HFF-Myc (cell line): ENCODE results near the gene AIFM2.
A peak's percentile ranks its signal among the peaks of the same experiment; 100 is the strongest.
"Not testable (repeated sequence)": the region's sequence is repeated elsewhere in the genome, so short reads cannot be mapped to it uniquely, and the experiment has no call there.

Experiments used
- DNase-seq: peaks from one replicate; pipeline ENCODE4 v3.0.0-alpha.2; 2011; ENCODE audit warnings: low read depth; ENCODE audit errors: extremely low read depth
- H3K4me3 ChIP-seq: replicated peaks from 2 replicates; pipeline ENCODE4 v1.5.1; 2011; ENCODE audit warnings: low read depth, mild to moderate bottlenecking, control low read depth, low read length
- TF ChIP-seq, protein P1 (sequence below): IDR thresholded peaks from 2 replicates; pipeline ENCODE4 v1.5.1; 2012; ENCODE audit warnings: mild to moderate bottlenecking, low read depth, low read length, control low read depth; ENCODE audit errors: missing control alignments

The AIFM2 gene

DNA sequence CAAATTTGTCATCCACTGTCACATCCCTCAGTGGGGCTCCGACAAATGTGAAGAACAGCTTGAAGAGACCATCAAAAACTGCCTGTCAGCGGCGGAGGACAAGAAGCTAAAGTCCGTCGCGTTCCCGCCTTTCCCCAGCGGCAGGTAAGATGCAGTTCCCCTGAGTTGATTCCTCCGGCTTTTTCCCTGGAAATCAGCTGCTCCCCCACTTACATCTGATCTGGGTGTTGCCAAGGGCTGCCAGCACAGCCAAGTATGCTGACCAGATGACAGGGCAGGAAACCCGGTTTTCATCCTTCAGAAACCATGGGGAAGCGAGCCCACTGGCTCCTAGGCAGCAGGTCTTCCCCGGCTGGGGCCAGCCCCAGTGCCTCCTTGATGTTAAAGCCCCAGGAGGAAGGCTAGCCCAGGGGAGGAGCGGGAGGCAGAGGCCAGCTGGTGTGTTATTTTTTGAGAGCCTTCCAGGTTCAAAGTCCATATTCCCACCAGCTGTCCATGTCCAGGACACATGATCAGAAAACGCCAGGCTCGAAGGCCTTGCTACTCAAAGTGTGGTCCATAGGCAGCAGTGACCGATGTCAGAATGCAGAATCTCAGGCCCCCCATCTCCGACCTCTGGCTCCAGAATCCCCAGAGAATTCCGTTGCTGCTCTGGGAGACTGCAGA, 23.4 kb downstream of the AIFM2 start:
- H3K4me3 ChIP-seq = no peak overlapping the region
- no peak for DNase-seq
- TF ChIP-seq, protein P1, sequence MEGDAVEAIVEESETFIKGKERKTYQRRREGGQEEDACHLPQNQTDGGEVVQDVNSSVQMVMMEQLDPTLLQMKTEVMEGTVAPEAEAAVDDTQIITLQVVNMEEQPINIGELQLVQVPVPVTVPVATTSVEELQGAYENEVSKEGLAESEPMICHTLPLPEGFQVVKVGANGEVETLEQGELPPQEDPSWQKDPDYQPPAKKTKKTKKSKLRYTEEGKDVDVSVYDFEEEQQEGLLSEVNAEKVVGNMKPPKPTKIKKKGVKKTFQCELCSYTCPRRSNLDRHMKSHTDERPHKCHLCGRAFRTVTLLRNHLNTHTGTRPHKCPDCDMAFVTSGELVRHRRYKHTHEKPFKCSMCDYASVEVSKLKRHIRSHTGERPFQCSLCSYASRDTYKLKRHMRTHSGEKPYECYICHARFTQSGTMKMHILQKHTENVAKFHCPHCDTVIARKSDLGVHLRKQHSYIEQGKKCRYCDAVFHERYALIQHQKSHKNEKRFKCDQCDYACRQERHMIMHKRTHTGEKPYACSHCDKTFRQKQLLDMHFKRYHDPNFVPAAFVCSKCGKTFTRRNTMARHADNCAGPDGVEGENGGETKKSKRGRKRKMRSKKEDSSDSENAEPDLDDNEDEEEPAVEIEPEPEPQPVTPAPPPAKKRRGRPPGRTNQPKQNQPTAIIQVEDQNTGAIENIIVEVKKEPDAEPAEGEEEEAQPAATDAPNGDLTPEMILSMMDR = no peak

DNA sequence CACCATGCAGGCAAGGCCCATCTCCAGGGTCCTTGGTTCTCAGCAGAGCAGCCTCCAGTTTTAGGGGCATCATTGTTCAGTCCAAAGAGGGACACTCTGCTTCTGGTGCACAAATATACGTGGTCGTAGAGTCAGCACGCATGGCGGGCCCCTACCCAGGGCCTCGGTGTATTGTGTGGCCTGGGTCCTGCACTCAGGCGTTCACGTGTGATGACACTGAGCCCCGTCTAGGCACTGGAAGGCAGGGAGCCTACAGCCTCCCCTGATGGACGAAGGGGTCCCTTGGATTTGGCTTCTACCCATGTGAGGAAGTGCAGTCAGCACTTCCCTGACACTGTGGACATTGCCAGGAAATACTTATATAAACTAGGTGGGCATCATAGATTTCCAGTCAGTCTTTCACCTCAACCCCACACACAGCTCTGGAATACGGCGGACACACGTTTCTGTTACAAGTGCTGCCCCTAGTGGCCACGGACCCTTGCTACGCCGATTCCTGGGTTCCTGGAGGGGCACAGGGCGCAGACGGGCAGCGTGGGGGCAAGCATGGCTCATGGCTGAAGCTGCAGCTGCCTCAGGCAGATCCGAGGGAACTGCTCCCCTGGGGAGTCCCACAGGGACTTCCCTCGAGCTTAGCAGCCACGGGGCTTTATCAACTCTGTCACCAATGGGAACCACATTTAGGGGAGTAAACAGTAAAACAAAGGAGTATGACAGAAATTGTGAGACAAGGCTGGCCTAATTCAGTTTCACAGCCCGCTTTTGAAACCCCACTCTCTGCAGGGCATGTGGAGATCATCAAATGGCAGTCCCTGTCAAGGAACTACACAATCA, 25.4 kb downstream of the AIFM2 start:
- H3K4me3 ChIP-seq = no peak overlapping the region
- DNase-seq = no peak
- TF ChIP-seq, protein P1 = peak; percentile 56

DNA sequence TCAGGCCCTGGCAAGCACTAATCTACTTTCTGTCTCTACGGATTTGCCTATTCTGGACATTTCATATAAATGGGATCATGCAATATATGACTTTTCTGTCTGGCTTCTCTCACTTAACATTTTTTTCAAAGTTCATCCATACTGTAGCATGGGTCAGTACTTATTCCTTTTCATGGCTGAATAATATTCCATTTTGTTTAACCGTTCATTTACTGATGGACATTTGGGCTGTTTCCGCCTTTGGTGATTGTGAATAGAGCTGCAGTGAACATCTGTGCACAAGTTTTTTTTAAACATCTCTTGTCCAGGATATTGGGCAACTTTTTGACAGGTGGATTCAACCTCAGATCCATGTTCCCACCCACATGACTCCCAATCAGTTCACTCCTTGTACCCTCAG, 31.0 kb downstream of the AIFM2 start:
- no peak overlapping the region for H3K4me3 ChIP-seq
- no peak for DNase-seq
- TF ChIP-seq, protein P1 = no peak

DNA sequence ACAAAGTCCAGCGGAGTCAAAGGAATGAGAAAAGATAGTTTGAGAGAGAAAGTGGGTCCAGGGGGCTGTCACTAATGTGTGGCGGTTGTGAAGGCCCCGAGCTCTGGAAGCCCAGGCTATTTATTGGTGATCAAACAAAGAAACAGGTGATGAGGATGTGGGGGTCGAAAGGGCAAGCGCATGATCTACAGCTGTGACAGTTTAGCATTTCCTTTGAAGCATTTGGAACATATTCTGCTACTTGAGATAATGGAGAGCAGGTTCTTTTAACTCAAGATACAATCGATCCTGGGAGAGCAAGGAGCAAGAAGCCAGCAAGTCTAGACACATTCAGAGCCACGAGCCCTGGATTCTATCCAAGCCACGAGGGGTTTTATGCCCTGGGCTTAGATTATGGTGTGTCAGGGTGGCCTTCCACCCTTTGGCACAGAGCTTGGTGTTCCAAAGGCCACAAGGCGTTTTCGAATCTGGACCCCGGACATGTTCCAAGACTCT, 31.5 kb downstream of the AIFM2 start:
- H3K4me3 ChIP-seq, DNase-seq: not testable (repeated sequence)

DNA sequence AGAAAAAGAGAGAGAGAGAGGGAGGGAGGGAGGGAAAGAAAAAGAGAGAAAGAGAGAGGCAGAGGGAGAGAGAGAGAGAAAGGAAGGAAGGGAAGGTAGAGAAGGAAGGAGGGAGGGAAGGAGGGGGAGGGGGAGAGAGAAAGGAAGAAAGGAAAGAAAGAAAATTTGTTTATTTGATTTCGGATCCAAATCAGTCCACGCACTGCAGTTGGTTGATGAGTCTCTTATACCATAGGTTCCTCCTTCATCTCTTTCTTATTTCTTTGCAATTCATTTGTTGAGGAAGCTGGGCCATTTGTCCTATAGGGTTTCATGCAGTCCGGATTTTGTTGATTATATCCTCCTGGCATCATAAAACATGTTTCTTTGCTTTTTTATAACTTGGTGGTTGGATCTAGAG, 34.4 kb downstream of the AIFM2 start:
- H3K4me3 ChIP-seq = no peak overlapping the region
- TF ChIP-seq, protein P1 = no peak
- no peak for DNase-seq

DNA sequence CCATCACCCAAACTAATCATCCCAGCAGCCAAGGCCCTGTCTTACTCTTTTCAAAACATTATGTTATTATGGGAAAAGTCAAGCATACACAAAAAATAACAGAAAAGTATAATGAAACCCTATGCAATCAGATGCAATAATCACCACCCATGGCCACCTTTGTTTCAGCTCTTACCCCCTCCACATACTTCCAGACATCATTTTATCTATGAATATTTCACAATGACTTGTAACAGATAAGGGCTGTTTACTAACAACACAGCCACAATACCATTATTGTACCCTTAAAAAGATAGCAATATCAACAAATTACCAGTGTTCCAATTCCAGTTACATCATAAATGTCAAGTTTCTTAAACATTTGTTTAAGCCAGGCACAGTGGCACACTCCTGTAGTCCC, 35.2 kb downstream of the AIFM2 start:
- no peak for DNase-seq
- TF ChIP-seq, protein P1 = no peak
- no peak overlapping the region for H3K4me3 ChIP-seq

DNA sequence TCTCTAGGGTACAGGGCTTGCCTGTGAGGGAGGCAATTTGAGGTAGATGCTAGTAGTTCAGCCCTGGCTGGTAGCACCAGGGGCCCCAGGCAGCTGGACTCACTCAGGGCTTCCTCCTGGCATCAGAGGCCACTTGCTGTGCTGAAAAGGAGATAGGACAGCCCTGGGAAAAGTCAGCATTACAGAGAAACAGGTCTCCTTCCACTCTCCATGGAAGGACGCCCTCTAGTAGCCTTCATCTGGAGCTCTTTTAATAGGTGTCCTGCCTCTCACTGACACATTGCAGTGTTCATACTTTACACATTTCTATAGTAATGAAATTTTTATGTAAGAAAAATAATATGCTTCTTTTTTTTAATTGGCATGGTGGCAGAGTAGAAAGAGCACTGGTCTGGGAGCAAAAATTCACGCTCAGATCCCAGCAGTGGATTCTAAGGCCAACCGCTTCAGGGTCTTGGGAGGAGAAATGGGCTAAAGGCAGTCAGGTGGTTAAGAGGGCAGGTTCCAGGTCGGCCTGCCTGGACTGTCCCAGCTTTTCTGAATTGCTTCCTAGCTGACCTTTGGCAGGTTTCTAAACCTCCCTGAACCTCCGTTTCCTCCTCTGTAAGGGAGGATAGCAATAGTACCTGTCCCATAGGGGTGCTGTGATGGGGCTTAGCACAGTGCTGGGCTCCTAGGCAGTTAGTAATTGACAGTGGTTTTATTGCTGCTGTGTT, 35.8 kb downstream of the AIFM2 start:
- no peak for DNase-seq
- H3K4me3 ChIP-seq = no peak overlapping the region
- TF ChIP-seq, protein P1 = no peak
